Panc1 (cell line): ENCODE results near the gene IL17RB. TPM values are rescaled to one million over a fixed set of nuclear protein-coding genes. Genes with fewer than 3 reads are reported as not detected.

Experiments
- ATAC-seq: fragments of 200-7000 bp; cut with Tn5 transposase; 2 replicates; pipeline ENCODE4 v1.9.1; 2020; ENCODE audit warnings: mild to moderate bottlenecking, moderate library complexity
- BruUV-seq: library from RNA; stranded (reverse); fragments of 400-500 nt; replicated peaks from 2 replicates; lab custom pipeline; 2021; lab: Mats Ljungman, UMichigan
- CTCF ChIA-PET: fragments of 300-600 bp; sonication (Branson Sonifier 250); formaldehyde crosslinking; loops from one replicate; lab custom pipeline; 2022; ENCODE audit warnings: antibody characterized with exemption; lab: Charles Lee
- POLR2A ChIA-PET: fragments of 300-600 bp; sonication (Branson Sonifier 250); formaldehyde crosslinking; loops from one replicate; lab custom pipeline; 2022; ENCODE audit warnings: antibody characterized with exemption; lab: Charles Lee
- DNase-seq: peaks from one replicate; pipeline ENCODE4 v3.0.0-alpha.2; 2010; ENCODE audit warnings: low read depth, low spot score
- H3K27ac ChIP-seq: 2 replicates; pipeline ENCODE4 v1.5.1; 2011; ENCODE audit warnings: mild to moderate bottlenecking, low read length, inconsistent platforms
- H3K27me3 ChIP-seq: fragments of 200-500 bp; sonication (Bioruptor generic); 2 replicates; pipeline ENCODE4 v1.6.0; 2014; ENCODE audit warnings: low read length, inconsistent platforms; ENCODE audit not compliant: control insufficient read depth, insufficient read depth
- H3K36me3 ChIP-seq: fragments of 200-500 bp; sonication (Bioruptor generic); 2 replicates; pipeline ENCODE4 v1.5.1; 2014; ENCODE audit warnings: inconsistent platforms, mild to moderate bottlenecking, low read length, moderate library complexity; ENCODE audit not compliant: control insufficient read depth, insufficient read depth
- H3K4me1 ChIP-seq: 2 replicates; pipeline ENCODE4 v1.5.1; 2011; ENCODE audit warnings: inconsistent platforms, mild to moderate bottlenecking, low read length, moderate library complexity; ENCODE audit not compliant: control insufficient read depth, insufficient read depth
- H3K4me3 ChIP-seq, 2 experiments: 2 replicates each; pipeline ENCODE4 v1.5.1; 2011 to 2012; ENCODE audit warnings: low read depth in 2 of 2, low read length in 2 of 2, mild to moderate bottlenecking in 2 of 2, inconsistent platforms in 1 of 2, moderate library complexity in 1 of 2
- H3K9me3 ChIP-seq: fragments of 200-500 bp; sonication (Bioruptor generic); 2 replicates; pipeline ENCODE4 v1.5.1; 2014; ENCODE audit warnings: low read depth, mild to moderate bottlenecking, inconsistent platforms, low read length, moderate library complexity; ENCODE audit not compliant: control insufficient read depth, insufficient read depth
- CTCF ChIP-seq: fragments of 450-650 bp; IDR thresholded peaks from 2 replicates; pipeline ENCODE4 v1.5.1; 2017; ENCODE audit warnings: mild to moderate bottlenecking
- POLR2AphosphoS5 ChIP-seq: IDR thresholded peaks from 2 replicates; pipeline ENCODE4 v1.6.1; 2012; ENCODE audit warnings: mild to moderate bottlenecking, low read depth, low read length, moderate library complexity
- REST ChIP-seq, 2 experiments: IDR thresholded peaks; 2 replicates each; pipeline ENCODE4 v1.6.1; 2011 to 2012; ENCODE audit warnings: low read depth in 2 of 2, control low read depth in 1 of 2, low read length in 1 of 2, mild to moderate bottlenecking in 1 of 2, moderate library complexity in 1 of 2; ENCODE audit not compliant: insufficient read depth in 1 of 2
- SIN3A ChIP-seq: IDR thresholded peaks from 2 replicates; pipeline ENCODE4 v1.6.1; 2012; ENCODE audit warnings: low read depth, mild to moderate bottlenecking, low read length, moderate library complexity, borderline replicate concordance; ENCODE audit not compliant: insufficient read depth
- TCF7L2 ChIP-seq: IDR thresholded peaks from 2 replicates; pipeline ENCODE4 v1.6.1; 2011; ENCODE audit warnings: mild to moderate bottlenecking, low read depth, low read length, inconsistent platforms
- in situ Hi-C: cut with HindIII; loops from 2 replicates; pipeline ENCODE4 v1.10.0; 2016; ENCODE audit warnings: low sequenced_read_pairs, low pct_unique_long_range_greater_than_20kb
- intact Hi-C: fragments of 100-400 bp; cut with micrococcal nuclease; formaldehyde crosslinking; loops from one replicate; pipeline ENCODE4 v1.10.0; 2022; ENCODE audit not compliant: unreplicated experiment
- total RNA-seq: library from RNA; stranded (reverse); gene quantifications from one replicate; pipeline ENCODE4 v1.2.1, GENCODE V29; 2021; ENCODE audit not compliant: unreplicated experiment

Gene IL17RB
- total RNA-seq, 1 experiment from 2014 or later: 15.9 TPM

GRCh38 chr3:53884623-53885022 is 38.3 kb downstream of the IL17RB start:
- Histone ChIP-seq H3K9me3 (no peaks in the 10 kb centered on the region), H3K4me1 (peaks cover 4% of the 10 kb centered on the region; the same call in 1 of the 2 replicates), H3K36me3 (peaks cover 2% of the 10 kb centered on the region), H3K4me3 (no peak overlapping the region), H3K27me3 (no peaks in the 10 kb centered on the region), H3K27ac (no peak overlapping the region)
- BruUV-seq: no TSS peak
- DNase-seq: no peak
- TF ChIP-seq CTCF (no peak), POLR2AphosphoS5 (no peak), TCF7L2 (no peak), SIN3A (no peak), REST (IDR thresholded peaks at IDR 0.05; ENCODE audit: insufficient read depth in 1 of 2, low read depth in 2 of 2, low read length in 1 of 2) (no peak)
- no peak for ATAC-seq
- ChIA-PET CTCF (no interaction called here), POLR2A (no interaction called here)
- intact Hi-C loops: no loop called here
- in situ Hi-C loops: no loop called here

- no TSS peak for BruUV-seq
- Histone ChIP-seq H3K4me1 (peaks cover 8% of the 10 kb centered on the region), H3K36me3 (no peaks in the 10 kb centered on the region; the same call in none of the 2 replicates), H3K27me3 (no peaks in the 10 kb centered on the region), H3K4me3 (no peak overlapping the region), H3K27ac (no peak overlapping the region), H3K9me3 (no peaks in the 10 kb centered on the region)
- DNase-seq (no peak), ATAC-seq (no peak)
- intact Hi-C loops: no loop called here
- POLR2A ChIA-PET: no interaction called here
- in situ Hi-C loops: no loop called here
- CTCF ChIA-PET: no interaction called here
- no peak for TF ChIP-seq REST (IDR thresholded peaks at IDR 0.05; ENCODE audit: insufficient read depth in 1 of 2, low read depth in 2 of 2, low read length in 1 of 2)
- no peak for TF ChIP-seq SIN3A
- TF ChIP-seq POLR2AphosphoS5: no peak
- no peak for TF ChIP-seq TCF7L2
- TF ChIP-seq CTCF: no peak
Measured at GRCh38 chr3:53885239-53885638, 38.9 kb downstream of the IL17RB start.
